Right lobe of liver (tissue), 6 donors: Measurements from ENCODE around the gene PTOV1. TPM values are rescaled to one million over a fixed set of nuclear protein-coding genes. Genes with fewer than 3 reads are reported as not detected.
A peak's percentile ranks its signal among the peaks of the same experiment; 100 is the strongest.

Experiments used
- ATAC-seq, 4 donors: fragments of 200-7000 bp; cut with Tn5 transposase; one replicate each; pipeline ENCODE4 v1.9.1; 2020; ENCODE audit warnings: mild to moderate bottlenecking in 4 of 4, moderate library complexity in 4 of 4
- DNase-seq, 3 donors: peaks; one replicate each; pipeline ENCODE4 v3.0.0-alpha.2; 2020
- H3K27ac ChIP-seq, 3 donors: fragments of 200-600 bp; one replicate each; pipeline ENCODE4 v1.8.0; 2022
- H3K27me3 ChIP-seq, 2 donors: fragments of 200-600 bp; one replicate each; pipeline ENCODE4 v1.8.0; 2022
- H3K36me3 ChIP-seq, 4 donors: fragments of 200-600 bp; sonication (generic) in 1 of 4; one replicate each; pipeline versions ENCODE4 v1.5.1 to v1.8.0; 2017 to 2022; ENCODE audit warnings: control low read depth in 1 of 4
- H3K4me1 ChIP-seq, 4 donors: fragments of 200-600 bp; sonication (generic) in 1 of 4; one replicate each; pipeline versions ENCODE4 v1.5.1 to v1.8.0; 2017 to 2022; ENCODE audit warnings: control low read depth in 1 of 4
- H3K4me3 ChIP-seq, 3 donors: fragments of 200-600 bp; one replicate each; pipeline ENCODE4 v1.8.0; 2022
- H3K9me3 ChIP-seq, 4 donors: fragments of 200-600 bp; sonication (generic) in 1 of 4; one replicate each; pipeline versions ENCODE4 v1.5.1 to v1.8.0; 2017 to 2022; ENCODE audit warnings: control low read depth in 1 of 4
- CTCF ChIP-seq, 4 donors: fragments of 200-600 bp in 3 of 4; fragments of 450-650 bp in 1 of 4; IDR thresholded peaks; one replicate each; pipeline versions ENCODE4 v1.5.1 to v1.8.0; 2016 to 2022; ENCODE audit warnings: antibody characterized with exemption in 4 of 4, mild to moderate bottlenecking in 2 of 4
- POLR2A ChIP-seq: fragments of 450-650 bp; IDR thresholded peaks from one replicate; pipeline ENCODE4 v1.6.1; 2017; ENCODE audit warnings: antibody characterized with exemption, mild to moderate bottlenecking
- WGBS: methylation state at CpG from one replicate; pipeline ENCODE4 v1.1.6; 2018; ENCODE audit warnings: low coverage, low lambda C conversion rate; ENCODE audit not compliant: insufficient coverage; ENCODE audit errors: missing lambda C conversion rate; 5-methylcytosine and 5-hydroxymethylcytosine counted together
- intact Hi-C, 2 donors: fragments of 100-400 bp; cut with DNase I; formaldehyde crosslinking; loops; one replicate each; pipeline versions ENCODE4 v1.11.2 to v1.14.1; 2022
- total RNA-seq, 6 experiments: library from RNA; depleted of rRNA in 2 of 6; stranded (reverse); fragments of >200 nt in 2 of 6; fragmentation: NEBNext Ultra II Directional in 3 of 6; extraction: Animal tissue kit (Norgen Biotek cat#: 25700) in 3 of 6; gene quantifications; one replicate each; pipeline versions ENCODE4 v1.1.0 to v1.2.4, GENCODE V29; 2016 to 2023
- donor health status: DM: no; HTN: yes; CAD: no.
- donor health status: DM: no; HTN: no; CAD: no.
- donor health status: DM: no; HTN: no; CAD: no.
- donor health status: DM: no; HTN: yes; CAD: no.
- donor health status: DM: no; HTN: yes; CAD: no.

PTOV1 gene
- total RNA-seq, 6 experiments from 2014 or later: 44.4 to 93.0 (median 69.6) TPM

- DNase-seq (no peak), ATAC-seq (no peak)
- H3K4me1 ChIP-seq: peaks cover 0 to 24% (median 14%) of the 10 kb centered on the region in 4 donors
These were observed 21.5 kb downstream of the PTOV1 start for GRCh38 chr19:49872245-49873128.

GRCh38 chr19:49873129-49873521, 22.2 kb downstream of the PTOV1 start:
- H3K36me3 ChIP-seq: no peaks in the 10 kb centered on the region
- WGBS: no CpG with 5 or more reads among the region's 29 CpGs
- H3K4me1 ChIP-seq: peaks cover 0 to 24% (median 12%) of the 10 kb centered on the region in 4 donors
- no peak overlapping the region for H3K4me3 ChIP-seq
- intact Hi-C loops: no loop called here
- ATAC-seq (no peak), DNase-seq (no peak)
- no peaks in the 10 kb centered on the region for H3K27me3 ChIP-seq
- TF ChIP-seq POLR2A: no peak
- no peaks in the 10 kb centered on the region for H3K9me3 ChIP-seq
- H3K27ac ChIP-seq: no peak overlapping the region

More at GRCh38 chr19:49872245-49873128, 21.5 kb downstream of the PTOV1 start:
- no peak overlapping the region for H3K27ac ChIP-seq
- no peak overlapping the region for H3K4me3 ChIP-seq
- H3K27me3 ChIP-seq: no peaks in the 10 kb centered on the region
- 90% methylated on average over 9 of the region's 27 CpGs for WGBS
- H3K36me3 ChIP-seq: no peaks in the 10 kb centered on the region
- TF ChIP-seq POLR2A (no peak), CTCF (IDR thresholded peaks at IDR 0.05) (no peak)
- no peaks in the 10 kb centered on the region for H3K9me3 ChIP-seq
- intact Hi-C loops: no loop called here

- H3K4me3 ChIP-seq: no peak overlapping the region
- TF ChIP-seq CTCF (IDR thresholded peaks at IDR 0.05): no peak
- TF ChIP-seq POLR2A: no peak
- H3K4me1 ChIP-seq: peaks cover 0 to 27% (median 13%) of the 10 kb centered on the region in 4 donors
- 84% methylated on average over 5 of the region's 10 CpGs for WGBS
- no peak for ATAC-seq
- no peaks in the 10 kb centered on the region for H3K9me3 ChIP-seq
- no peak overlapping the region for H3K27ac ChIP-seq
- DNase-seq: no peak
- H3K36me3 ChIP-seq: no peaks in the 10 kb centered on the region
- intact Hi-C loops: no loop called here
- no peaks in the 10 kb centered on the region for H3K27me3 ChIP-seq
These were observed 22.9 kb downstream of the PTOV1 start for GRCh38 chr19:49873834-49874233.

GRCh38 chr19:49874503-49875157, 23.7 kb downstream of the PTOV1 start:
- Histone ChIP-seq H3K9me3 (no peaks in the 10 kb centered on the region), H3K27me3 (no peaks in the 10 kb centered on the region), H3K36me3 (peaks cover 0 to 7% (median 0%) of the 10 kb centered on the region in 4 donors), H3K27ac (no peak overlapping the region), H3K4me1 (peaks cover 0 to 25% (median 12%) of the 10 kb centered on the region in 4 donors), H3K4me3 (no peak overlapping the region)
- DNase-seq (no peak), ATAC-seq (no peak)
- 73% methylated on average over 3 of the region's 11 CpGs for WGBS
- TF ChIP-seq POLR2A (no peak), CTCF (IDR thresholded peaks at IDR 0.05) (no peak)
- intact Hi-C loops: no loop called here

GRCh38 chr19:49875177-49875576, 24.2 kb downstream of the PTOV1 start:
- H3K27me3 ChIP-seq: no peaks in the 10 kb centered on the region
- peak overlapping the region; percentile 77 to 88 (median 88) for H3K4me3 ChIP-seq
- no peak for TF ChIP-seq CTCF (IDR thresholded peaks at IDR 0.05)
- TF ChIP-seq POLR2A: no peak
- peak overlapping the region; percentile 97 to 99 (median 98) for H3K27ac ChIP-seq
- WGBS: no CpG with 5 or more reads among the region's 4 CpGs
- peaks cover 0 to 10% (median under 1%) of the 10 kb centered on the region in 4 donors for H3K36me3 ChIP-seq
- DNase-seq: no peak
- H3K4me1 ChIP-seq: peaks cover 0 to 22% (median 11%) of the 10 kb centered on the region in 4 donors
- ATAC-seq: no peak
- H3K9me3 ChIP-seq: no peaks in the 10 kb centered on the region
- intact Hi-C loops: no loop called here
